GM15510 (cell line): Measurements from ENCODE around the gene TLCD2.

Source experiments
- POLR2A ChIP-seq: IDR thresholded peaks from 3 replicates; pipeline ENCODE4 v1.6.1; 2011; ENCODE audit warnings: borderline replicate concordance; ENCODE audit not compliant: insufficient read length; ENCODE audit errors: extremely low read depth

TLCD2 gene

DNA sequence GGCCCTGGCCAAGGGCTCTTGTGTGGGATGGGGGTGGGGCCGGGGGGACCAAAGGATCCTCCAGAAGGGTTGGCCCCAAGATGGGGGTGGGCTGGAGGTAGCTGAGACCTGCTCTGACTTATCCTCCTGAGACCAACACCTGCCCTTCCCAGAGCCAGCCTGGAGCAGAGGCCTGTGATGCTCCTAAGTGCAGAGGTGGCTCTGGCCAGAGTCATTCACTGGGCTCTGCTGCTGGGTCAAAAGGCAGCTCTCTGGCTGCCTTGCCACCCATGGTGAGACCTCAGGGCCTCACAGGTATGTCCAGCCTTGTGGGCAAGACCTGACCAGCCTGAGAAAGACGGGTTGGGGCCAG lies 32.9 kb upstream of the TLCD2 start:
- TF ChIP-seq POLR2A: no peak

DNA sequence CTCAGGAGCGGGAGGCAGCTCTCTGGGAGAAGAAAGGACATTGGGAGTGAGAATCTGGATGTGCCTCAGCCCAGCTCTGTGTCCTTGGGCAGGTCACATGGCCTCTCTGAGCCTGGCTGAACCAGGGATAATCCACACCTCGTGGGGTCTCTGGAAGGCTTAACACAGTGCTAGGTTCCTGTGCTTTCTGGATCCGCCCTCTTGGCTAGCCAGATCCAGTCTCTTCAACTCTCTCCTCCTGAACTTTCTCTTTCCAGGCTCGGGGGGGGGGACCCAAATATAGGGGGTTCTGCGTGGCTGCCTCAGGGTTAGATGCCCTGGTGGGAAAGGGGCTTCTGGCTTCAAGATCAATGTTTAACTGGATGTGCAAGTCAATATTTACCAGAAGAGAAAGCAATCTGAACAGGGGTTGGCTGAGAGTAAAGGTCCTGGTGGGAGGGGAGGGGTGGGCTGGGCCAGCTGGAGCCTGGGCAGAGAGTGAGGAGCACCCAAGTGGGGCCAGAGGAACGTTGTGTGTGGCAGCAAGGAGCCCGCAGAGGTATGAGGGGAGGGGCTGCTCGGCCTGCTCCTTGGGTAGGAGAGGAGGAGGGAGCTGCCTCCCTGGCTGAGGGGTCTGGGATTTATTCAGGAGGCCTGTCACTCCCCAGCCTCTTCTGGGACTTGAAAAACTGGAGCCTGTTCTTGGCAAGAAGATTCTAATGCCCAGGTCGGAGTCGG lies 32.4 kb upstream of the TLCD2 start, which contains the start of gene SERPINF2:
SERPINF2 (plus strand) TSS at position 501 of the 717 bp plus-strand sequence. CDS start 2,125 bp downstream, outside the sequence.
- TF ChIP-seq POLR2A: no peak

DNA sequence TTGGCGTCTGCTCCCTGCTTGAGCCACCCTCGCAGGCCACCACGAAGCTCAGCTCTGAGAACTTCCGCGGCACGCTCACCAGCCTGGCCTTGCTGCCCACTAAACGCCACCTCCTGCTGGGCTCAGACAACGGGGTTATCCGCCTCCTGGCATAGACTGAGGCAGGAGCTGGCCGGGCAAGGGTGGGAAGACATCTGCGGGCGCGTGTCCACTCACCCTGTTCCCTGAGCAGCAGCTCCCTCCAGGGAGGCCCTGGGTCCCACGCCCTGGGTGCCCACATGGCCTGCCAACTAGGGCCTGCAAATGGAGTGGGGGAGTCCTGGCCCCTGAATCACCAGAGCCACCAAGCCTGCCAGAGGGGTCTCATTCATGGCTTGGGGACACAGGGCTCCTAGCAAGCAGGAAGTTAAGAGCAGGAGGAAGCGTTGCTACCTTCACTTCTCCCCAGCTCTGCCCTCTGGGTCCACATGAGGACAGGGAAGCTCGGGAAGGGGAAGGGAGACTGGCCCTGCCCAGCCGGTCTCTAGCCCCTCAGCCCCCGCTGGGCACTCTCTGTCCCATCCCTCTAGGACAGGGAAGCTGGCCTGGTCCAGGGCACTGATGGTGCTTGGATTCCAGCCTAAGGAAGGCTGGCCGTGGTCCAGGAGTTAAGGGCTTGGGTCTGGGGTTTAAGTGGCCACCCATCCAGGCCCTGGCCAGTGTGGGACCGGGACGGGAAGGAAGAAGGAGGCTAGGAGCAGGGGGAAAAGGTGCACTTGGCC lies 27.5 kb upstream of the TLCD2 start:
- TF ChIP-seq POLR2A: no peak

DNA sequence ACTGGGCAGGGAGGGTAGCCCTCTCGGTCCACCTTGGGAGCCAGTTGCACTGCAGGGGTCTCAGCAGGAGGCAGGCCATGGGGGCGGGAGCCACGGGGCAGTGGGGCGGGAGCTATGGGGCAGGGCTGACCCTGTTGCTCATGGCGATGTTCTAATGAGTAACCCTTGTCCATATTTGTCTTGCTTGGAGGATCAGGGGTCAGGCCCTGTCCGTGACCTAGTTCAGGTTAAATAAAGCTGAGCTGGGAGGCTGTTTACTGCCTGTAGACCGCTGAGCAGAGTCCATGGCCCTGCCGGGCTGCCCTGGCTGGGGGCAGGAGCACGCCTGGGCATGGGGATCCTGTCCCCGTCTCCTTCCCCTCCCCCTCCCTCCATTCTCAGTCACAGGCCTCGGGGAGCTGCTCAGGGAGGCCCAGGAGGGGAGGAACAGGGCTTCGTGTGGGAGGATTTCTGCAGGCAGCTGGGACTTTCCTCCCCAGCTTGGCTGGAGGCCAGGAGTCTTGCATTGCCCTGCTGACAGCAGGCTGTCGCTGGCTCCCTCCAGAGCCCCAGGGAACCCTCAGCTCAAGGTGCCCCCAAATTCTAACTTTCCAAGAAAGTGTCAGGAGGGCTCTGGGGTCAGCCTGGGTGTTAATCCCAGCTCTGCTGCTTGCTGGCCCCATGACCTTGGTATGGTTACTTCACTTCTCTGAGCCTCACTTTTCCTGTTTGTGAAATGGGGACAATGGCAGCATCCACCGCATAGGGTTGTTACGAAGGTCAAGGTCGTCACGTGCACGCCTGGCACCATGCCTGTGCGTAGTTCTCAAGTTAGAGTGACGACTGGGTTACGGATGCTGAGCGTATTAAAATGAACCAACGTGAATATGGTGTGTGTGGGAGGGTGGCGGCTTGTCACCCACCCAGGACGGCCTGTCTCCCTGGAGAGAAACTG lies 26.4 kb upstream of the TLCD2 start:
- TF ChIP-seq POLR2A: no peak

DNA sequence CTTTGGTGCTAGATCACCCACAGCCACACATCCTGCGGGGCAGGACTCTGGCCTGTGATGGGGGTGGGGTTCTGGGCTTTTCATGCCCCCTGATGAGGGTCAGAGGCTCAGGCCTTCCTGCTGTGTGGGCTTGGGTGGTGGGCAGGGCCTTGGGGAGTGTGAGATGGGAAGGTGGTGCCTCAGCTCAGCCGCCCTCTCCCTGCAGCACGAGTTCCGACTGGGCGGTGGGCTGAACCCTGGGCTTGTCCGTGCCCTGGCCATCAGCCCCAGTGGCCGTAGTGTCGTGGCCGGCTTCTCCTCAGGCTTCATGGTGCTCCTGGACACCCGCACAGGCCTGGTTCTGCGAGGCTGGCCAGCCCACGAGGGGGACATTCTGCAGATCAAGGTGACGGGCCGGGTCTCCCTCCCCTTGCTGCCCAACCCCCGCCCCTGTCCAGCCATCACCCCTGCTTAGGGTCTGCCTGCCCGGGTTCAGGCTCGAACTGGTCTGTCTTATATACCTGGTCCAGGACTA lies 25.7 kb upstream of the TLCD2 start:
- TF ChIP-seq POLR2A: no peak

DNA sequence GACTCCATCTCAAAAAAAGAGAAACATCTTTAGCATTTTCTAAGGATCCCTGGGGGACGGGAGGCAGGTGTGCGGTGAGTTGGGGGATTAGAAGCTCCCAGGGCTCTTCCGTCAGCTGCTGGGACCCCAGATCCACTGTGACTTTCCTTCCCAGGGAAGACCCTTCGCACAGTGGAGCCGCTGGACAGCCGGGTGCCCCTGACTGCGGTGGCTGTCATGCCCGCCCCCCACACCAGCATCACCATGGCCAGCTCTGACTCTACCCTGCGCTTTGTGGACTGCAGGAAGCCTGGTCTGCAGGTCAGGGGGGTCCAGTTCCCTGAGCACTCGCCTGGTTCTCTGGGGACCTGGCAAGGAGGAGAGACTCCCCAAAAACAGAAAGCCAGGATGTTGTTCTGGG lies 25.2 kb upstream of the TLCD2 start:
- no peak for TF ChIP-seq POLR2A

DNA sequence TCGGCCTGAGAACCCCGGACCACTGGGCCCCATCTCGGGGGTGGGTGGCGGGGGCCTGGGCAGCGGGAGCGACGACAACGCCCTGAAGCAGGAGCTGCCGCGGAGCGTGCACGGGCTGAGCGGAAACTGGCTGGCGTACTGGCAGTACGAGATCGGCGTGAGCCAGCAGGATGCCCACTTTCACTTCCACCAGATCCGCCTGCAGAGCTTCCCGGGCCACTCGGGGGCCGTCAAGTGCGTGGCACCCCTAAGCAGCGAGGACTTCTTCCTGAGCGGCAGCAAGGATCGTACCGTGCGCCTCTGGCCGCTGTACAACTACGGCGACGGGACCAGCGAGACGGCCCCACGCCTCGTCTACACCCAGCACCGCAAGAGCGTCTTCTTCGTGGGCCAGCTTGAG lies 23.6 kb upstream of the TLCD2 start:
- no peak for TF ChIP-seq POLR2A

DNA sequence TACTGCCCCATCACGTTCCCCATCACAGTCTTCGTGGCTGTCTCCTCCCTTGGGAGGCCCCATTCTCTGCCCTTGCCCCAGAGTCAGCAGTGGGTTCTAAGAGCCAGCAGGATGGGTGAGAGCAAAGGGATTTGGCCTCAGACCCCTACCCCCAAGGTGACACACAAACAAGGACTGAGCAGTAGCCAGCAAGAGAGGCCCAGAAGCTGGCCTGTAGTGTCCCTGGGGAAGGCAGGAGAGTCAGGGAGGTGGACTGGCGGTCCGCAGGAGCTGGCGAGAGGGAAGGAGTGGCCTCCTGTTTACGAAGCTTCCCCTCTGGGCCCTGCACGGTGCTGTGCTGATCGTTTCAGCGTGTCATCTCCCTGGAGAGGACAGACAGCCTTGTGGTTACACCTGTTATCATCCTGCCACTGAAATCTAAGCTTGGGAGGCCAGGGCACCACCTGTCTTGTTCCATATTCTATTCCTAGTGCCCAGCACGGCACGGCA lies 22.7 kb upstream of the TLCD2 start:
- no peak for TF ChIP-seq POLR2A

DNA sequence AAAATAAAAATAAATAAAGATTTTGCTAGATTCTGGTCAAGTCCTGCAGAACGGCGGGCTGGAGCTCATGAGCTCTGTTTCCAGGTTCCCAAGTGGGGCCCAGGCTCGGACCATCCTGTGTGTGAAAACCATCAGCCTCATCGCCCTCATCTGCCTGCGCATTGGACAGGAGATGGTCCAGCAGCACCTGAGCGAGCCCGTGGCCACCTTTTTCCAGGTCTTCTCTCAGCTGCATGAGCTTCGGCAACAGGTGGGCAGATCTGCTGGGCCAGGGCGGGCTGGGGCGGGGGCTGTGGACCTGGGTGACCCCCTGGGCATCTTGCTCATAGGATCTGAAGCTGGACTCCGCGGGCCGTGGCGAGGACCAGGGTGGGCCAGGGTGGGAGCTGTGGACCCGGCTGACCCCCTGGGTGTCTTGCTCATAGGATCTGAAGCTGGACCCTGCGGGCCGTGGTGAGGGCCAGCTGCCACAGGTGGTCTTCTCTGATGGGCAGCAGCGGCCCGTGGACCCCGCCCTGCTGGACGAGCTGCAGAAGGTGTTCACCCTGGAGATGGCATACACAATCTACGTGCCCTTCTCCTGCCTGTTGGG lies 22.2 kb upstream of the TLCD2 start:
- TF ChIP-seq POLR2A: no peak

DNA sequence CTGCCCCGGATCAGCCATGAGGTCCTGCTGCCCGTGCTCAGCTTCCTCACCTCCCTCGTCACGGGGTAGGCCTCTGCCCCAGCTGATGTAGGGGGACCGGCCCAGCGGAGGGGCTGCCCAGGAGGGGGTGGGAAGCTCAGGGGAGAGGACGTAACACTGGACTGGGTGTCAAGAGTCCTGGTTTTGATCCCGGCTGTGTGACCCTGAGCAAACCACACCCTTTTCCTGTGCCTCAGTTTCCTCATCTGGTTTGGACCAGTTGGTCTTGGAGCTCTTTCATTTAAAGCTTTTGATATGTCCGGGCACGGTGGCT lies 21.0 kb upstream of the TLCD2 start:
- no peak for TF ChIP-seq POLR2A

DNA sequence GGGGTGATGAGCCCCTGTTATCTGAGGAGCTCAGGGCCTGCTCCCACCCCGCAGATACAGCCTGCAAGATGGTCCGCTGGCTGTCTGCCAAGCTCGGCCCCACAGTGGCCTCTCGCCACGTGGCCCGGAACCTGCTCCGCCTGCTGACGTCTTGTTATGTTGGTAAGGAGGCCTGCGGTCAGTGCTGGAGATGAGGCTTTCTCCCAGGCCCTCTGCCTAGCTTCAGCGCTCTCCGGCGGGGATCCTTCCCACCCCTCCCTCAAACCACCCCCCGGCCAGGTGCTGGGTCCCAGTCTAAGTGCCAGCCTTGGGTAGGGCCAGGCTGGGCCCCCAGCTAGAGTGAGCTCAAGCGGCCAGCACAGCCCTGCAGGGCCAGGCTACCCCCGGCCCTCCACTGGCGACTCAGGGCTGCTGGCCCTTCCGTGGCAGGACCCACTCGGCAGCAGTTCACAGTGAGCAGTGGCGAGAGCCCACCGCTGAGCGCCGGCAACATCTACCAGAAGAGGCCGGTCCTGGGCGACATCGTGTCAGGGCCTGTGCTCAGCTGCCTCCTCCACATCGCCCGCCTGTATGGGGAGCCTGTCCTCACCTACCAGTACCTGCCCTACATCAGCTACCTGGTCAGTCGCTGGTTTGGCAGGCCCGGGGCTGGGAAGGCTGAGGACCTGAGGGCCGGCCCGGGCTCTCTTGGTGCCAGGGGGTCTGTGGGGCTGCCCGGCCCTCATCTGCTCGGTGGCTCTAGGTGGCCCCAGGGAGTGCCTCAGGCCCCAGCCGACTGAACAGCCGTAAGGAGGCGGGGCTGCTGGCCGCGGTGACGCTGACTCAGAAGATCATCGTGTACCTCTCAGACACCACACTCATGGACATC lies 20.4 kb upstream of the TLCD2 start:
- no peak for TF ChIP-seq POLR2A

DNA sequence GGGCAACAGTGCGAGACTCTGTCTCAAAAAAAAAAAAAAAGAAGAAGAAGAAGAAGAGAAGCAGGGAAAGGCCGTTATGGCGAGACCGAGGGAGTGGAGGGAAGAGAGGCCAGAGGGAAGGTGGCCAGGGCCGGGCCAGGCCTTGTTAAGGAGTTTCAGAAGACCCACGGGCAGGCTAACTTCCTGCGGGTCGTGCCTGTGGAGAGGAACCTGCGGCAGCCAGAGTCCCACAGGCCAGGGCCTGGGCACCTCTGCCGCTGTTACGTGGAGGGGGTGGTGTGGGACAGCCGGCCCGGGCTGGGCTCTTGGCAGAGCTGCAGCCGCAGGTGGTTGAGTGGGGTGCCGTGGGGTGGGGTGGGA lies 19.8 kb upstream of the TLCD2 start:
- TF ChIP-seq POLR2A: no peak

DNA sequence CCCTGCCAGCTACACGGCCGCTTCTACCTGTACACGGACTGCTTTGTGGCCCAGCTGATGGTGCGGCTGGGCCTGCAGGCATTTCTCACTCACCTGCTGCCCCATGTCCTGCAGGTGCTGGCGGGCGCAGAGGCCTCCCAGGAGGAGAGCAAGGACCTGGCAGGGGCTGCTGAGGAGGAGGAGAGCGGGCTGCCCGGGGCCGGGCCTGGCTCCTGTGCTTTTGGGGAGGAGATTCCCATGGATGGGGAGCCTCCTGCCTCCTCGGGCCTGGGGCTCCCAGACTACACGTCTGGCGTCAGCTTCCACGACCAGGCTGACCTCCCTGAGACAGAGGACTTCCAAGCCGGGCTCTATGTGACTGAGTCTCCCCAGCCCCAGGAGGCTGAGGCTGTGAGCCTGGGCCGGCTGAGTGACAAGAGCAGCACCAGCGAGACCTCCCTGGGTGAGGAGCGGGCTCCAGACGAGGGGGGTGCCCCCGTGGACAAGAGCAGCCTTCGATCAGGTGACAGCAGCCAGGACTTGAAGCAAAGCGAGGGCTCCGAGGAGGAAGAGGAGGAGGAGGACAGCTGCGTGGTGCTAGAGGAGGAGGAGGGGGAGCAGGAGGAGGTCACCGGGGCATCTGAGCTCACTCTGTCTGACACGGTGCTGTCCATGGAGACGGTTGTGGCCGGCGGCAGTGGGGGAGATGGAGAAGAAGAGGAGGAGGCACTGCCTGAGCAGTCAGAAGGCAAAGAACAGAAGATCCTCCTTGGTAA lies 17.9 kb upstream of the TLCD2 start:
- no peak for TF ChIP-seq POLR2A

DNA sequence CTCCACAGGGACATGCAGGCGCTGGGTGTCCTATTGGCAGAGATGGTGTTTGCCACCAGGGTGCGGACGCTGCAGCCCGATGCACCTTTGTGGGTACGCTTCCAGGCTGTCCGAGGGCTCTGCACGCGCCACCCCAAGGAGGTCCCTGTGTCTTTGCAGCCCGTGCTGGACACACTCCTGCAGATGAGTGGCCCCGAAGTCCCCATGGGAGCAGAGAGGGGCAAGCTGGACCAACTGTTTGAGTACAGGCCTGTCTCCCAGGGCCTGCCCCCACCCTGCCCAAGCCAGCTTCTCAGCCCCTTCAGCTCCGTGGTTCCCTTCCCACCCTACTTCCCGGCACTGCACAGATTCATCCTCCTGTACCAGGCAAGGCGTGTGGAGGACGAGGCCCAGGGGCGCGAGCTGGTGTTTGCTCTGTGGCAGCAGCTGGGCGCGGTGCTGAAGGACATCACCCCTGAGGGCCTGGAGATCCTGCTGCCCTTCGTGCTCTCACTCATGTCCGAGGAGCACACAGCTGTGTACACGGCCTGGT lies 17.1 kb upstream of the TLCD2 start:
- no peak for TF ChIP-seq POLR2A
